ENCODE results near the gene C5orf34. TPM values are rescaled to one million over a fixed set of nuclear protein-coding genes. Genes with fewer than 3 reads are reported as not detected.
"Not testable (repeated sequence)": the region's sequence is repeated elsewhere in the genome, so short reads cannot be mapped to it uniquely, and the experiment has no call there.

C5orf34 gene
- total and polyA plus RNA-seq, 3 donors from 2014 or later = 5.5 to 8.9 (median 8.5) TPM

GRCh38 chr5:43560128-43560527, 45.2 kb upstream of the C5orf34 start:
- intact Hi-C loops (cut with DNase I; ENCODE audit: low total_unique reads) = no loop called here
- Histone ChIP-seq H3K9me3 (no peaks in the 10 kb centered on the region), H3K27me3 (no peaks in the 10 kb centered on the region), H3K27ac (no peak overlapping the region), H3K4me1 (peaks cover 17% of the 10 kb centered on the region), H3K4me3 (no peak overlapping the region), H3K36me3 (ENCODE audit: low read depth, missing control alignments) (no peaks in the 10 kb centered on the region)
- TF ChIP-seq CTCF (IDR thresholded peaks at IDR 0.05) (no peak), POLR2A (IDR thresholded peaks at IDR 0.05) (no peak)
- 41 to 43% methylated on average over 2 of the region's 2 CpGs for WGBS, 2 donors
- no peak for DNase-seq

- TF ChIP-seq POLR2A (IDR thresholded peaks at IDR 0.05) (no peak), CTCF (IDR thresholded peaks at IDR 0.05) (peak; percentile 35 to 55 (median 53))
- Histone ChIP-seq H3K27ac (peak within 1 kb of the TSS; percentile 95 to 99), H3K36me3 (ENCODE audit: low read depth, missing control alignments) (no peaks in the 10 kb centered on the region), H3K4me1 (peaks cover 12% of the 10 kb centered on the region), H3K9me3 (no peaks in the 10 kb centered on the region), H3K4me3 (peak within 1 kb of the TSS; percentile 82 to 93), H3K27me3 (no peaks in the 10 kb centered on the region)
- intact Hi-C loops (cut with DNase I; ENCODE audit: low total_unique reads) = no loop called here
- peak; percentile 76 for DNase-seq
- WGBS, 2 donors = 1% methylated on average over 45 to 53 of the region's 79 CpGs
Measured at GRCh38 chr5:43556857-43557542, 42.1 kb upstream of the C5orf34 start, which contains the start of gene PAIP1. TSS of gene PAIP1 (minus strand) at chr5:43557077. CDS start at chr5:43556846, 231 bp downstream.

- H3K36me3 ChIP-seq (ENCODE audit: low read depth, missing control alignments); intact Hi-C loops (cut with DNase I; ENCODE audit: low total_unique reads); H3K27me3 ChIP-seq; H3K9me3 ChIP-seq; DNase-seq: not testable (repeated sequence)
- Histone ChIP-seq H3K27ac (peak overlapping the region; percentile 95 to 99), H3K4me3 (peak overlapping the region; percentile 82 to 93), H3K4me1 (peaks cover 12% of the 10 kb centered on the region)
- WGBS, 2 donors = 0% methylated on average over 7 to 9 of the region's 30 CpGs
Measured at GRCh38 chr5:43556607-43556856, 41.6 kb upstream of the C5orf34 start.

- intact Hi-C loops (cut with DNase I; ENCODE audit: low total_unique reads) = no loop called here
- WGBS, 2 donors = 0 to 1% methylated on average over 9 to 26 of the region's 44 CpGs
- H3K4me3 ChIP-seq = peak overlapping the region; percentile 82 to 93
- peaks cover 12% of the 10 kb centered on the region for H3K4me1 ChIP-seq
- no peaks in the 10 kb centered on the region for H3K9me3 ChIP-seq
- no peaks in the 10 kb centered on the region for H3K27me3 ChIP-seq
- no peaks in the 10 kb centered on the region for H3K36me3 ChIP-seq (ENCODE audit: low read depth, missing control alignments)
- peak; percentile 80 for DNase-seq
- TF ChIP-seq CTCF (IDR thresholded peaks at IDR 0.05) = no peak
- TF ChIP-seq POLR2A (IDR thresholded peaks at IDR 0.05) = no peak
- H3K27ac ChIP-seq = peak overlapping the region; percentile 95 to 99
Measured at GRCh38 chr5:43555895-43556606, 41.1 kb upstream of the C5orf34 start.

GRCh38 chr5:43554497-43554896, 39.5 kb upstream of the C5orf34 start:
- WGBS, 2 donors = 70 to 94% methylated on average over 1 of the region's 1 CpG
- no peak overlapping the region for H3K4me3 ChIP-seq
- no peak overlapping the region for H3K27ac ChIP-seq

More at GRCh38 chr5:43554497-43554896, 39.5 kb upstream of the C5orf34 start:
- intact Hi-C loops (cut with DNase I; ENCODE audit: low total_unique reads) = no loop called here
- H3K36me3 ChIP-seq (ENCODE audit: low read depth, missing control alignments) = no peaks in the 10 kb centered on the region
- TF ChIP-seq POLR2A (IDR thresholded peaks at IDR 0.05) (no peak), CTCF (IDR thresholded peaks at IDR 0.05) (no peak)
- H3K9me3 ChIP-seq = no peaks in the 10 kb centered on the region
- peaks cover 12% of the 10 kb centered on the region for H3K4me1 ChIP-seq
- DNase-seq = no peak
- H3K27me3 ChIP-seq = no peaks in the 10 kb centered on the region
